ENCODE data around the gene PGLYRP2.
A peak's percentile ranks its signal among the peaks of the same experiment; 100 is the strongest.

Gene PGLYRP2

GRCh38 chr19:15445807-15446376, 33.4 kb downstream of the PGLYRP2 start:
- Mint-ChIP-seq H3K4me3 (no peak overlapping the region), H3K4me1 (ENCODE audit: low read depth in 2 of 2) (peaks cover 14 to 16% of the 10 kb centered on the region in 2 donors), H3K9me3 (no peaks in the 10 kb centered on the region), H3K27ac (peak overlapping the region; percentile 60 to 68), H3K27me3 (no peaks in the 10 kb centered on the region), H3K36me3 (ENCODE audit: insufficient read depth) (peaks cover 10% of the 10 kb centered on the region)
- DNase-seq: no peak
- no peak for ATAC-seq (replicated peaks)

- Mint-ChIP-seq H3K27me3 (no peaks in the 10 kb centered on the region), H3K27ac (peak overlapping the region; percentile 60 to 68), H3K36me3 (ENCODE audit: insufficient read depth) (peaks cover 3% of the 10 kb centered on the region), H3K4me3 (no peak overlapping the region), H3K9me3 (no peaks in the 10 kb centered on the region), H3K4me1 (ENCODE audit: low read depth in 2 of 2) (peaks cover 9% of the 10 kb centered on the region in 2 donors)
- no peak for ATAC-seq (replicated peaks)
- no peak for DNase-seq
These were observed 34.1 kb downstream of the PGLYRP2 start for GRCh38 chr19:15445227-15445605.

DNA sequence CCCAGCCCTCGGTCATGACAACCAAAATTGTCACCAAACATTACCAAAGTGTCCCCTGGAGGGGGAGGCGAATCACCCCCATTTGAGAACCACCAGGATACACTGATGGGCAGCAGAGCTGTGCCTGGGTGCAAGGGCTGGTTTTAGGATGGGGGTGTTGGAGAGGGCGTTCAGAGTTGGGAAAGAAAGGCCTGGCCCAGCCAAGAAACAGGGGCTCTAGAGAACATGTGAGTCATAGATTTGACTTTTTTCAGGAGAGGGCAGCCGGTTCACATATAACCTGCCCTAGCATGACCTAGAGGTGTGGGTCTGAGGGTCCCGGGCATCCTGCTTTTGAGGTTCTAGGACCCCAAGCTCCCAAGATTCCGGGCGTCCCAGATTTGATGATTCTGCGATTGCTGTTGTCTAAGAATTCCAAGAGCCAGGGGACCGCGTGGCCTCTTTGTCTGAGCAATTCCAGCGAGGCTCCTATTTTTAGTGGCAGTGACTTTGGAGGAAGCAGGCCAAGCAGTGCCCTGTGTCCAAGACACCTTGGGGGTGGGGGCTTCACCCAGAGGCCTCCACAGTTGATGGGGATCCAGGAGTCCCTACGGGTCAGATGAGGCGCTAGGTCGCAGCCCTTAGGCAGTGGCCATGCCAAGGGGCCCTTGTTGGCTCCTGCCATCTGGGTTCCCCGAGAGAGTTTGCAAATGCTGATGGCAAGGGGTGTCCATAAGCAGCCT, 34.6 kb downstream of the PGLYRP2 start:
- H3K27ac Mint-ChIP-seq: no peak overlapping the region
- ATAC-seq (replicated peaks) (no peak), DNase-seq (no peak)
- no peaks in the 10 kb centered on the region for H3K9me3 Mint-ChIP-seq
- H3K4me1 Mint-ChIP-seq (ENCODE audit: low read depth in 2 of 2): peaks cover 8% of the 10 kb centered on the region in 2 donors
- H3K27me3 Mint-ChIP-seq: no peaks in the 10 kb centered on the region
- no peak overlapping the region for H3K4me3 Mint-ChIP-seq
- H3K36me3 Mint-ChIP-seq (ENCODE audit: insufficient read depth): no peaks in the 10 kb centered on the region

- H3K27ac Mint-ChIP-seq: peak overlapping the region in 1 of 2 donors; percentile 83
- peaks cover 7% of the 10 kb centered on the region in 2 donors for H3K4me1 Mint-ChIP-seq (ENCODE audit: low read depth in 2 of 2)
- no peak for ATAC-seq (replicated peaks)
These were observed 35.5 kb downstream of the PGLYRP2 start for GRCh38 chr19:15443838-15444237.

DNA sequence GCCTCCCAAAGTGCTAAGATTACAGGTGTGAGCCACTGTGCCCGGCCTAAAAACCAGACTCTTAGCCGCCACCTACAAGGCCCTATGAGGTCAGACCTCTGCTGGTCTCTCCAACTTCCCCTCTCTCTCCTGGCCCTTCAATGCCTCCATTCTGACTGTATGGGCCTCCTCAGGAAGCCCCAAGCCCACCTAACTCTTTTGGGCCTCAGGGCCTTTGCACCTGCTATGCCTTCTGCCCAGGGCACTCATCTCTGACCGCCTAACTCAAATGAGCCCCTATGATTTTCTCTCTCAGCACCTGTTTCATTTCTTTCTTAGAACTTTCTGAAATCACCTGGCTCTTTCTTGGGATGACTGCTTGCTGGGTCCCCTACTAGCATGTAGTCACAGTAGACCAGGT, 36.0 kb downstream of the PGLYRP2 start:
- no peak for DNase-seq
- peaks cover 2 to 3% of the 10 kb centered on the region in 2 donors for H3K4me1 Mint-ChIP-seq (ENCODE audit: low read depth in 2 of 2)
- H3K4me3 Mint-ChIP-seq: no peak overlapping the region
- H3K27me3 Mint-ChIP-seq: no peaks in the 10 kb centered on the region
- H3K27ac Mint-ChIP-seq: peak overlapping the region in 1 of 2 donors; percentile 83
- ATAC-seq (replicated peaks): no peak
- no peaks in the 10 kb centered on the region for H3K36me3 Mint-ChIP-seq (ENCODE audit: insufficient read depth)
- H3K9me3 Mint-ChIP-seq: no peaks in the 10 kb centered on the region

More at GRCh38 chr19:15443838-15444237, 35.5 kb downstream of the PGLYRP2 start:
- Mint-ChIP-seq H3K9me3 (no peaks in the 10 kb centered on the region), H3K4me3 (no peak overlapping the region), H3K36me3 (ENCODE audit: insufficient read depth) (no peaks in the 10 kb centered on the region), H3K27me3 (no peaks in the 10 kb centered on the region)
- no peak for DNase-seq

DNA sequence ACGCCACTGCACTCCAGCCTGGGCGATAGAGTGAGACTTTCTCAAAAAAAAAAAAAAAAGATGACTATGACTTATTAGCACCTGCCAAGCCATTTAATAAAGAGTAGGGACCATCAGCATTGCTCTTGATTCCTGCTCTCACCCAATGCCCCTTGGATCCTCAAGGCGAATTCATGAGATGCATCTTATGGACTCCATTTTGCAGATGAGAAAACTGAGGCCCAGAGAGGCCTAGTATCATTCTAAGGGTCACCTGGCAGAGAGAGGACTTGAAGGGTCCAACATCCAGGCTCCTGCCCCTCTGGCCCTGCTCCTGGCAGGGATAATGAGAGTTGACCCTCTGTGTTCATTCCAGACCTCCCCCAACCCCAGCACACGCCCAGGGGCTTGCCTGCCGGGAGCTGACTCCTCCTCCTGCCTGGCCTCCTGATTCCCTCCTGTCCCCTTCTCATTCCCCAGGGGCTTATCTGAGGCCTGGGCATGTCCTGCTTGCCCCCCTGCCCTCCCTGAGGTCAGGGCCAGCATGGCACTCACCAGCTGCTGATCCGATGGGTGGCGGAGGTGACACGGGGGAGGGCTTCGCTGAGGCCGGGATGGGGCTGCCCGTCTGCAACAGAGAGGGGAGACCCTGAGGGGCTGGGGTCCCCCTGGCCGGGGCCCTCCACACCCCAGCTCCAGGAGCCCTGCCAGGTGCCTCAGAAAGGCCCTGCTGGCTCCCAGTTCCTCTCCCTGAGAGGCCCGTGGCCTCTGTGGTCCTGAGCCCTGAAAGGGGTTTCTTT, 37.0 kb downstream of the PGLYRP2 start:
- ATAC-seq (replicated peaks) (no peak), DNase-seq (no peak)
- no peak overlapping the region for H3K27ac Mint-ChIP-seq
- no peak overlapping the region for H3K4me3 Mint-ChIP-seq
- no peaks in the 10 kb centered on the region for H3K27me3 Mint-ChIP-seq
- no peaks in the 10 kb centered on the region for H3K9me3 Mint-ChIP-seq
- H3K36me3 Mint-ChIP-seq (ENCODE audit: insufficient read depth): no peaks in the 10 kb centered on the region
- H3K4me1 Mint-ChIP-seq (ENCODE audit: low read depth in 2 of 2): peaks cover 0 to under 1% of the 10 kb centered on the region in 2 donors

DNA sequence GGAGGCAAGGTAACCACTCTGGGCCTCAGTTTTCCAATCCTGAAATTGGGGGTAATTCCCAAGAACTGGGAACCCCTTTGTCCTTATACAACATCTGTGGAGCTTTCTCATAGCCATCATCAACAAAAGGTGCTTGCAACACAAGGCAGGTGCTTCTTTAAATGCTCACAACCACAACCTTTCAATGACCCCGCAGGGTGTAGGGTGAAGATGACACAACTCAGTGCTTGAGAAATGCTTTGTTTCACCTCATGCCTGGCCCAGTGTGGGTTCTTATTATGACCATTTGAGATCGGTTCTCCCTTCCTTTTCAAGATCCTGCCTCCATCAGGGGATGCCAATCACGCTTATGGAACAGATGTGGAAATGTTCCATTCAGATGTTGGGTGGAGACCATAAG, 38.0 kb downstream of the PGLYRP2 start:
- Mint-ChIP-seq H3K9me3 (no peaks in the 10 kb centered on the region), H3K4me3 (no peak overlapping the region), H3K27ac (no peak overlapping the region), H3K27me3 (no peaks in the 10 kb centered on the region), H3K36me3 (ENCODE audit: insufficient read depth) (no peaks in the 10 kb centered on the region), H3K4me1 (ENCODE audit: low read depth in 2 of 2) (no peaks in the 10 kb centered on the region)
- no peak for ATAC-seq (replicated peaks)
- DNase-seq: no peak

GRCh38 chr19:15439821-15440641, 39.3 kb downstream of the PGLYRP2 start:
- ATAC-seq (replicated peaks): no peak
- no peaks in the 10 kb centered on the region for H3K4me1 Mint-ChIP-seq (ENCODE audit: low read depth in 2 of 2)
- H3K36me3 Mint-ChIP-seq (ENCODE audit: insufficient read depth): no peaks in the 10 kb centered on the region
- H3K27ac Mint-ChIP-seq: no peak overlapping the region
- no peaks in the 10 kb centered on the region for H3K9me3 Mint-ChIP-seq
- H3K27me3 Mint-ChIP-seq: no peaks in the 10 kb centered on the region
- no peak overlapping the region for H3K4me3 Mint-ChIP-seq
- DNase-seq: no peak

- no peaks in the 10 kb centered on the region for H3K9me3 Mint-ChIP-seq
- no peaks in the 10 kb centered on the region for H3K27me3 Mint-ChIP-seq
- H3K27ac Mint-ChIP-seq: no peak overlapping the region
- ATAC-seq (replicated peaks) (no peak), DNase-seq (no peak)
- H3K4me3 Mint-ChIP-seq: no peak overlapping the region
- H3K4me1 Mint-ChIP-seq (ENCODE audit: low read depth in 2 of 2): no peaks in the 10 kb centered on the region
- H3K36me3 Mint-ChIP-seq (ENCODE audit: insufficient read depth): no peaks in the 10 kb centered on the region
These were observed 40.1 kb downstream of the PGLYRP2 start for GRCh38 chr19:15439078-15439799.

- ATAC-seq (replicated peaks) (no peak), DNase-seq (no peak)
- Mint-ChIP-seq H3K4me3 (no peak overlapping the region), H3K27me3 (no peaks in the 10 kb centered on the region), H3K27ac (no peak overlapping the region), H3K9me3 (no peaks in the 10 kb centered on the region), H3K4me1 (ENCODE audit: low read depth in 2 of 2) (peaks cover 1 to 2% of the 10 kb centered on the region in 2 donors), H3K36me3 (ENCODE audit: insufficient read depth) (peaks cover under 1% of the 10 kb centered on the region)
These were observed 40.7 kb downstream of the PGLYRP2 start for GRCh38 chr19:15438577-15438976.

DNA sequence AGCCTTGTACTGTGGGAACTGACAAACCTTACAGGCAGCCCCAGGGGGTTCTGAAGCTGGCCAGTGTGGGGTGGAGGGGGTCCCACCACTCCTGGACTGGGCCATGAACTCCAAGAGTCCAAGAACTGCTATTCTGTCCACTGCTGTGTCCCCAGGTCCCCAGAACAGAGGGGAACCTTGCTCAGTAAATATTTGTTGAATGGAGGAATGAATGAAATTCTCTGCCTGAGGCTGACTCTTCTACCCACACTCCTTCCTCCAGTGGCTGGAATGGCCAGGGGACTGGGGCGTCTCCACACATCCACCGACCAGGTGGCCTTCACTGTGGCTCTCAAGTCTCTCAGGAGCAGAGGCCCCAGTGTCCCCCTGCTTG, 41.2 kb downstream of the PGLYRP2 start:
- H3K27me3 Mint-ChIP-seq: no peaks in the 10 kb centered on the region
- no peaks in the 10 kb centered on the region for H3K9me3 Mint-ChIP-seq
- peaks cover 6% of the 10 kb centered on the region for H3K36me3 Mint-ChIP-seq (ENCODE audit: insufficient read depth)
- DNase-seq: no peak
- peaks cover 6% of the 10 kb centered on the region in 2 donors for H3K4me1 Mint-ChIP-seq (ENCODE audit: low read depth in 2 of 2)
- ATAC-seq (replicated peaks): no peak
- no peak overlapping the region for H3K27ac Mint-ChIP-seq
- H3K4me3 Mint-ChIP-seq: no peak overlapping the region

DNA sequence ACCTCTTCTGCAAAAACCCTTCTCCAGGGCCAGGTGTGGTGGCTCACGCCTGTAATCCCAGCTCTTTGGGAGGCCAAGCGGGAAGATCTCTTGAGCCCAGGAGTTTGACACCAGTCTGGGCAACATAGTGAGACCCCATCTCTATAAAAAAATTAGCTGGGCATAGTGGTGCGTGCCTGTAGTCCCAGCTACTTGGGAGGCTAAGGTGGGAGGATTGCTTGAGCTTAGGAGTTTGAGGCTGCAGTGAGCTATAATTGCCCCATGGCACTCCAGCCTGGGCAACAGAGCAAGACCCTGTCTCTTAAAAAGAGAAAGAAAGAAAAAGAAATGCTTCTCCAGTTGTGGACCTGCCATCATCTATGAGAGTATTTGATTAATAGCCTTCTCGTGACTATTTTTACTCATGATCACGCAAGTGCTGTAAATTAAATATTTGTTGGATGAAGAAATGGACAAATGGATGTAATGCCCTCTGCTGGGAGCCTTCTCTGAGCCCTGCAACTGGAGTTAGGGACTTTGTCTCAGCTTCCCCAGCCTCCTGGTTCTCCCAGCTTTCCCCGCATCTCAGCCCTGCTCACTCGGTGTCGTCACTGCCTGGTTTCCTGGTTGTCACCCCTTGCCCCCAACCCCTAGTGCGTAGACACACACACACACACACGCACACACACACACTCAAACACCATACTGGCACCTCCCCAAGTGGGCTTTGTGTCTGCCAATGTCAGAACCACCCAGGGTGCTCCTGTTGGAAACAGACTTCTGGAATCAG, 41.8 kb downstream of the PGLYRP2 start:
- ATAC-seq (replicated peaks): no peak
- peaks cover 9% of the 10 kb centered on the region for H3K36me3 Mint-ChIP-seq (ENCODE audit: insufficient read depth)
- no peaks in the 10 kb centered on the region for H3K9me3 Mint-ChIP-seq
- H3K27me3 Mint-ChIP-seq: no peaks in the 10 kb centered on the region
- H3K4me1 Mint-ChIP-seq (ENCODE audit: low read depth in 2 of 2): peaks cover 9% of the 10 kb centered on the region in 2 donors
- no peak overlapping the region for H3K4me3 Mint-ChIP-seq
- H3K27ac Mint-ChIP-seq: no peak overlapping the region
- no peak for DNase-seq
